ENCODE results near the gene METTL15. TPM values are rescaled to one million over a fixed set of nuclear protein-coding genes. Genes with fewer than 3 reads are reported as not detected.

Gene METTL15
- total and polyA plus RNA-seq, 2 experiments from 2014 or later, result 9.3 to 23.2 TPM

DNA sequence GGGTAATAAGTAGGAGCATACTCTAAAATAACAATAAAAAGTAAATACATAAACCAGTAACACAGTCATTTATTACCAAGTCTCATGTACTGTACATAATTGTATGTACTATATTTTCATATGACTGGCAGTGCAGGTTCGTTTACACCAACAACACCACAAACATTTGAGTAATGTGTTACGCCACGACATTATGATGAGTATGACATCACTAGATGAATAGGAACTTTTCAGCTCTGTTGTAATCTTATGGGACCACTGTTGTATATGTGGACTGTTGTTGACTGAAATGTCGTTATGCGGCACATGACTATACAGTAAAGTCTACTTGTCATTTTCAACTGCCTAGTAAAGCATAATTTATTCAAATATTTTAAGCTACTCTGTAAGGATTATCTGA, 18.8 kb upstream of the METTL15 start:
- Histone ChIP-seq H3K27me3 (no peaks in the 10 kb centered on the region), H2AFZ (no peak overlapping the region), H3K27ac (no peak overlapping the region), H3K79me2 (no peaks in the 10 kb centered on the region), H3K9me2 (replicated peaks; ENCODE audit: insufficient read depth) (no peaks in the 10 kb centered on the region), H4K20me1 (ENCODE audit: insufficient read depth, poor library complexity, severe bottlenecking) (no peaks in the 10 kb centered on the region), H3K4me2 (no peak overlapping the region), H3K9me3 (ENCODE audit: low read depth) (no peaks in the 10 kb centered on the region), H3K4me3 (no peak overlapping the region), H3K36me3 (replicated peaks; ENCODE audit: insufficient read depth, low read depth) (no peaks in the 10 kb centered on the region), H3K4me1 (ENCODE audit: insufficient read depth) (no peaks in the 10 kb centered on the region)
- TF ChIP-seq EZH2phosphoT487 (IDR thresholded peaks at IDR 0.05; ENCODE audit: low read depth, severe bottlenecking, unreplicated experiment), result no peak
- TF ChIP-seq EZH2 (IDR thresholded peaks at IDR 0.05; ENCODE audit: borderline replicate concordance), result no peak
- no peak for TF ChIP-seq CTCF (IDR thresholded peaks at IDR 0.05; ENCODE audit: poor library complexity)
- no peak for DNase-seq (ENCODE audit: low spot score)
- WGBS (ENCODE audit: low lambda C conversion rate, missing lambda C conversion rate), result 97% methylated on average over 5 of the region's 5 CpGs

- Histone ChIP-seq H3K4me1 (ENCODE audit: insufficient read depth) (no peaks in the 10 kb centered on the region), H4K20me1 (ENCODE audit: insufficient read depth, poor library complexity, severe bottlenecking) (no peaks in the 10 kb centered on the region), H3K9me2 (replicated peaks; ENCODE audit: insufficient read depth) (no peaks in the 10 kb centered on the region), H3K27me3 (no peaks in the 10 kb centered on the region), H2AFZ (no peak overlapping the region), H3K79me2 (no peaks in the 10 kb centered on the region), H3K9me3 (ENCODE audit: low read depth) (no peaks in the 10 kb centered on the region), H3K4me3 (no peak overlapping the region), H3K36me3 (replicated peaks; ENCODE audit: insufficient read depth, low read depth) (no peaks in the 10 kb centered on the region), H3K27ac (no peak overlapping the region), H3K4me2 (no peak overlapping the region)
- DNase-seq (ENCODE audit: low spot score), result no peak
- 88% methylated on average over 2 of the region's 2 CpGs for WGBS (ENCODE audit: low lambda C conversion rate, missing lambda C conversion rate)
- no peak for TF ChIP-seq EZH2 (IDR thresholded peaks at IDR 0.05; ENCODE audit: borderline replicate concordance)
- TF ChIP-seq CTCF (IDR thresholded peaks at IDR 0.05; ENCODE audit: poor library complexity), result no peak
- no peak for TF ChIP-seq EZH2phosphoT487 (IDR thresholded peaks at IDR 0.05; ENCODE audit: low read depth, severe bottlenecking, unreplicated experiment)
These were observed 18.0 kb upstream of the METTL15 start for GRCh38 chr11:28090052-28090749.

GRCh38 chr11:28092786-28093185, 15.4 kb upstream of the METTL15 start:
- no peaks in the 10 kb centered on the region for H3K9me2 ChIP-seq (replicated peaks; ENCODE audit: insufficient read depth)
- H3K79me2 ChIP-seq, result no peaks in the 10 kb centered on the region
- no peak overlapping the region for H2AFZ ChIP-seq
- H3K36me3 ChIP-seq (replicated peaks; ENCODE audit: insufficient read depth, low read depth), result no peaks in the 10 kb centered on the region
- H3K4me3 ChIP-seq, result no peak overlapping the region
- H4K20me1 ChIP-seq (ENCODE audit: insufficient read depth, poor library complexity, severe bottlenecking), result no peaks in the 10 kb centered on the region
- H3K9me3 ChIP-seq (ENCODE audit: low read depth), result no peaks in the 10 kb centered on the region
- H3K4me1 ChIP-seq (ENCODE audit: insufficient read depth), result no peaks in the 10 kb centered on the region
- no peaks in the 10 kb centered on the region for H3K27me3 ChIP-seq
- no peak overlapping the region for H3K4me2 ChIP-seq
- TF ChIP-seq EZH2phosphoT487 (IDR thresholded peaks at IDR 0.05; ENCODE audit: low read depth, severe bottlenecking, unreplicated experiment) (no peak), CTCF (IDR thresholded peaks at IDR 0.05; ENCODE audit: poor library complexity) (no peak), EZH2 (IDR thresholded peaks at IDR 0.05; ENCODE audit: borderline replicate concordance) (no peak)
- no peak for DNase-seq (ENCODE audit: low spot score)
- H3K27ac ChIP-seq, result no peak overlapping the region

Data from hepatocyte (in vitro differentiated cells).